DOHH2 (cell line): ENCODE measurements around the gene TGM6.

ENCODE experiments used
- H3F3A ChIP-seq: fragments of 200-600 bp; sonication (generic), shearing (Covaris generic); 2 replicates; pipeline ENCODE4 v1.6.0; 2016; ENCODE audit warnings: antibody characterized with exemption, mild to moderate bottlenecking; ENCODE audit not compliant: control insufficient read depth, insufficient read depth
- H3K27ac ChIP-seq: fragments of 200-600 bp; sonication (generic); 2 replicates; pipeline ENCODE4 v1.5.1; 2014; ENCODE audit warnings: low read depth, mild to moderate bottlenecking, low read length, moderate library complexity
- H3K27me3 ChIP-seq: fragments of 200-600 bp; sonication (generic); 2 replicates; pipeline ENCODE4 v1.6.1; 2014; ENCODE audit warnings: mild to moderate bottlenecking, low read length, mixed read lengths; ENCODE audit not compliant: control insufficient read depth
- H3K36me3 ChIP-seq: fragments of 200-600 bp; sonication (generic); 2 replicates; pipeline ENCODE4 v1.6.1; 2014; ENCODE audit warnings: mild to moderate bottlenecking, low read length, moderate library complexity, mixed read lengths; ENCODE audit not compliant: control insufficient read depth
- H3K4me1 ChIP-seq: fragments of 200-600 bp; sonication (generic); 2 replicates; pipeline ENCODE4 v1.6.1; 2014; ENCODE audit warnings: mild to moderate bottlenecking, low read length, mixed read lengths; ENCODE audit not compliant: control insufficient read depth
- H3K4me2 ChIP-seq: fragments of 200-600 bp; sonication (generic); 2 replicates; pipeline ENCODE4 v1.6.0; 2014; ENCODE audit warnings: mild to moderate bottlenecking, low read length, moderate library complexity
- H3K4me3 ChIP-seq: fragments of 200-600 bp; sonication (generic); 2 replicates; pipeline ENCODE4 v1.5.1; 2014; ENCODE audit warnings: mild to moderate bottlenecking, low read length, mixed read lengths
- H3K79me2 ChIP-seq: fragments of 200-600 bp; sonication (generic); 2 replicates; pipeline ENCODE4 v1.6.1; 2014; ENCODE audit warnings: mild to moderate bottlenecking, low read length, mixed read lengths; ENCODE audit not compliant: control insufficient read depth
- H3K9me2 ChIP-seq: fragments of 200-600 bp; sonication (generic); replicated peaks from 2 replicates; pipeline ENCODE4 v1.6.1; 2014; ENCODE audit warnings: mild to moderate bottlenecking, low read length, mixed read lengths; ENCODE audit not compliant: control insufficient read depth
- H3K9me3 ChIP-seq: fragments of 200-600 bp; sonication (generic); 2 replicates; pipeline ENCODE4 v1.6.1; 2014; ENCODE audit warnings: antibody characterized with exemption, low read length, mixed read lengths; ENCODE audit not compliant: control insufficient read depth, insufficient read depth
- H4K20me1 ChIP-seq: fragments of 200-600 bp; sonication (generic); 2 replicates; pipeline ENCODE4 v1.6.0; 2014; ENCODE audit warnings: low read depth, mild to moderate bottlenecking, antibody characterized with exemption, low read length, moderate library complexity; ENCODE audit not compliant: control insufficient read depth, insufficient read depth
- EZH2phosphoT487 ChIP-seq: fragments of 200-600 bp; sonication (generic); IDR thresholded peaks from 2 replicates; pipeline ENCODE4 v1.6.1; 2017; ENCODE audit warnings: borderline replicate concordance, mild to moderate bottlenecking, antibody characterized with exemption, low read length, moderate library complexity, mixed read lengths
- TF ChIP-seq, protein P1 (sequence below): fragments of 200-600 bp; sonication (generic); IDR thresholded peaks from one replicate; pipeline ENCODE4 v1.5.1; 2014; ENCODE audit warnings: antibody characterized with exemption, mild to moderate bottlenecking, low read depth, low read length; ENCODE audit not compliant: poor library complexity, severe bottlenecking

TGM6 gene

DNA sequence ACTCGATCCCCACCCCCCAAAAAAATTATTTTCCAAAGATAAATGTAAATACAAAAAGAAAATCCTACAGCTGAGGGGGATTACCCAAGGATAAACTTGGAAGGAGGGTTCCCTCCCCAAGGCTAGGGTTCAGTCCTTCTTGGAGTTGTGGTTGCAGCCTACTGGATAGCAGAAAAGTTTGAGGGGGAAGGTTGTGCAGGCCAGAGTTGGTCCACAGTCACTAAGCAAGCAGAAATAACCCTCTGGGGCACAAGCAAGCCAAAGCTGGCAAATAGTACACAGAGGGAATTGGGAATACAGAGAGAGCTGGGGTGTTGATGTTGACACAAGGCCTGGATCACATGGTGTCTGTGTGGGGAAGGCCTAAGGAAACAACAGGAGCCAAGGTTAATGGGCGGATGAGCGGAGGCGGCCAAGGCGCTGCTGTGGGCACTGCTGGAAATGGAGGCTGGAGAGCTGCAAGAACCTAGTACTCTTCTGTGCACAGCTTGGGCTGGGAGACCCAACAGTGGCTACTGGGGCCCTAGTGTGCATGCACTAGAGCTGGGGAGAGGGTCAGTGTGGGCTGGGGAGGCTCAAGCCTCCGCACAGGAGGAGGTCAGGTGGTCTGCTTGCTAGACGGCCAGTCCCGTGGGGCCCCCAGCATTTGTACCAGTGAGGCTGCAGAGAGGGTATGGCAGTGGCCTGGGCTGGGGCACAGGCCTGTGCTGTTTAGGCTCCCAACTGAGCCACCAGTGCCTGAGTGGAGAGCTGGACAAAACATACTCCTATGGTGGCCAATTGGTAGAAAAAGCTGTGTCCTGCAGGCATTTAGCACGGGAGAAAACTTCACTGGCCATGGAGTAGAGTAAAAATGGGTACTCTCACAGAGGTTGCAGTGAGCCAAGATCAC is 95.4 kb downstream of the TGM6 start:
- no peaks in the 10 kb centered on the region for H3K27me3 ChIP-seq
- H3F3A ChIP-seq, result peaks cover 21% of the 10 kb centered on the region
- peaks cover 21% of the 10 kb centered on the region for H3K79me2 ChIP-seq
- no peaks in the 10 kb centered on the region for H3K9me3 ChIP-seq
- no peaks in the 10 kb centered on the region for H4K20me1 ChIP-seq
- no peak overlapping the region for H3K27ac ChIP-seq
- TF ChIP-seq EZH2phosphoT487, result no peak
- TF ChIP-seq, protein P1, sequence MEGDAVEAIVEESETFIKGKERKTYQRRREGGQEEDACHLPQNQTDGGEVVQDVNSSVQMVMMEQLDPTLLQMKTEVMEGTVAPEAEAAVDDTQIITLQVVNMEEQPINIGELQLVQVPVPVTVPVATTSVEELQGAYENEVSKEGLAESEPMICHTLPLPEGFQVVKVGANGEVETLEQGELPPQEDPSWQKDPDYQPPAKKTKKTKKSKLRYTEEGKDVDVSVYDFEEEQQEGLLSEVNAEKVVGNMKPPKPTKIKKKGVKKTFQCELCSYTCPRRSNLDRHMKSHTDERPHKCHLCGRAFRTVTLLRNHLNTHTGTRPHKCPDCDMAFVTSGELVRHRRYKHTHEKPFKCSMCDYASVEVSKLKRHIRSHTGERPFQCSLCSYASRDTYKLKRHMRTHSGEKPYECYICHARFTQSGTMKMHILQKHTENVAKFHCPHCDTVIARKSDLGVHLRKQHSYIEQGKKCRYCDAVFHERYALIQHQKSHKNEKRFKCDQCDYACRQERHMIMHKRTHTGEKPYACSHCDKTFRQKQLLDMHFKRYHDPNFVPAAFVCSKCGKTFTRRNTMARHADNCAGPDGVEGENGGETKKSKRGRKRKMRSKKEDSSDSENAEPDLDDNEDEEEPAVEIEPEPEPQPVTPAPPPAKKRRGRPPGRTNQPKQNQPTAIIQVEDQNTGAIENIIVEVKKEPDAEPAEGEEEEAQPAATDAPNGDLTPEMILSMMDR, result no peak
- H3K4me3 ChIP-seq, result no peak overlapping the region
- H3K9me2 ChIP-seq, result no peaks in the 10 kb centered on the region
- peaks cover 14% of the 10 kb centered on the region for H3K36me3 ChIP-seq
- peaks cover 52% of the 10 kb centered on the region for H3K4me1 ChIP-seq
- H3K4me2 ChIP-seq, result no peak overlapping the region

DNA sequence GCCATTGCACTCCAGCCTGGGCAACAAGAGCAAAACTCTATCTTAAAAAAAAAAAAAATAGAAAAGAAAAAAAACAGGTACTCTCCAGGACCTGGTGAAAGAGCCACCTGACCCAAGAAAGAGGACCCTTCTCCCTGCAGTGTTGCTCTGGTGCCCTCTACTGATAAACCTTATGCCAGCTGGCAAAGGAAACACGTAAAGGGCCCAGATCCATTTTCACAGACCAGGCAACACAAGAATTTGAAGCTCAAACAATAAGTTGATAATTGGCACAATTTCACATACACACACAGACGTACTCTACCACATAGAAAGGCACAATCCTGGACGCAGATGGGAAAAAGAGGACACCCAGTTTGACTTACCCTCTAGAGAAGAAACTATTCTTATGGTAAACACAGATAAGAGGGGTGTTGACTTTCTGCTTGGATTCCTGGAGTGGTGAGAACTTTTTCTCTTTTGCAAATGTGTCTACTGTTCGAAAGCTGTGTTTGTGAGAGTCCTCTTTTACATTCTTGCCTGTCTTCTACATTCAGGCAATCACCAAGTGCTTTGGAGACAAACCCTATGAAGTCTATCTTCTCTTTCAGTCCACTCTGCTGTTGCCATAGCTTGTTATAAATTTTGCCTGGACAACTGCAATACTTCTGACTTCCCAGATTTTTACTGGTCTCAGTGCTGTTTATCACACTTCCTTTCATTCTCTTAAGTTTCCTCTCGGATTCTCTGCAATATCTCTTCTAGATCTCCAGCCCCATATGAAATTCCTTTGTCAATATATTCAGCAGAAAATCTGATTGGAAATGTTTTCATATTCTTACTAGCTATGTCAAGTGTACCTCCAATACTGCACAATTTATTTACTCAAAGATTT is 96.3 kb downstream of the TGM6 start:
- no peak for TF ChIP-seq EZH2phosphoT487
- TF ChIP-seq, protein P1, result peak; percentile 52
- no peak overlapping the region for H3K4me3 ChIP-seq
- H3K4me2 ChIP-seq, result no peak overlapping the region
- H3K79me2 ChIP-seq, result peaks cover 13% of the 10 kb centered on the region
- no peaks in the 10 kb centered on the region for H4K20me1 ChIP-seq
- H3F3A ChIP-seq, result peaks cover 18% of the 10 kb centered on the region
- H3K4me1 ChIP-seq, result peaks cover 43% of the 10 kb centered on the region
- no peaks in the 10 kb centered on the region for H3K9me2 ChIP-seq
- no peaks in the 10 kb centered on the region for H3K27me3 ChIP-seq
- H3K27ac ChIP-seq, result no peak overlapping the region
- no peaks in the 10 kb centered on the region for H3K9me3 ChIP-seq
- H3K36me3 ChIP-seq, result peaks cover 21% of the 10 kb centered on the region

DNA sequence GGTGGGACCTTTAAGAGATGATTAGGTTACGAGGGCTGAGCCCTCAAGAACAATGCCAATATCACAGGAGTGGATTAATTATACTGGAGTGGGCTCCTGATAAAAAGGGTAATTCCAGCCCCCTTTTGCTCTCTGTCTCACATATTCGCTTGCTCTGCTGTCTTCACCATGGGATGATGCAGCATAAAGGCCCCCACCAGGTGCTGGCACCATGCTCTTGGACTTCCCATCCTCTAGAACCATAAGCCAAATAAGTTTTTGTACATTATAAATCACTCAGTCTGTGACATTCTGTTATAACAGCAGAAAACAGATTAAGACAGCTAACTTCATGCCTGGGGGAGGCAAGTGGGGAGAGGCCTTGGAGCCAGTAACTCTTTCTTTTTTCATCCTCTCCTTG is 99.7 kb downstream of the TGM6 start:
- Histone ChIP-seq H3K4me3 (no peak overlapping the region), H3K27ac (no peak overlapping the region), H3K4me2 (no peak overlapping the region), H3K79me2 (no peaks in the 10 kb centered on the region; the same call in 1 of the 2 replicates), H3F3A (no peaks in the 10 kb centered on the region), H3K9me2 (no peaks in the 10 kb centered on the region), H3K27me3 (no peaks in the 10 kb centered on the region), H3K4me1 (peaks cover 9% of the 10 kb centered on the region), H3K36me3 (peaks cover 51% of the 10 kb centered on the region), H3K9me3 (no peaks in the 10 kb centered on the region), H4K20me1 (no peaks in the 10 kb centered on the region)
- TF ChIP-seq, protein P1, result no peak
- no peak for TF ChIP-seq EZH2phosphoT487
